Measurements from ENCODE around the gene OSBPL8.

DNA sequence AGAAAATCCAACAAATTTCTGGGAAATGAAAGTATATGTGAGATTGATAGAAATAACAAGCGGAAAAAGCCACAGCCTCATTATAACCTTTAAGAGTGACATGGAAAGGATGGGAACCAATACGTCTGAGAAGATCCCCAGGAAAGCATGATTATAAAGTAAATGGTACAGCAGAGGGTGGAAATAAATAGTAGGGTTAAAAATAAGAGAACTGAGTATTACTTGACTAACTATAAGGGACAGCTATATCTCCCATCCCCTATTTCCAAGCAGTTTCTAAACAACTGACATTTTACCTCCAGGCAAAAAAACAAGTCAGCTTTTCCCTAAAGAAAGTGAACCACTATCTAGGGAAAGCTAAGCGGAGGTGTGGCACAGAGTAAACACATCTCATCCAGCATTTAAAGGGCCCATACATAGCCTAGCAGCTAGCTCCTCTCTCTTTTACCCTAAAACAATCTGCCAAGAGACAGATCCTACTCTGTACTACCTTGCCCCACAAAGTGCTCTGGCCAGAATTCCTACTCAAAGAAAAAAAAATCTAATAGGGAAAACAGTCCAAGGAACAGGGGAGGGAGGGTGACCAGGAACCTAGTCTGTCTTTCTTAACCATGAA lies 11.2 kb downstream of the OSBPL8 start:
- TF ChIP-seq, protein P1, sequence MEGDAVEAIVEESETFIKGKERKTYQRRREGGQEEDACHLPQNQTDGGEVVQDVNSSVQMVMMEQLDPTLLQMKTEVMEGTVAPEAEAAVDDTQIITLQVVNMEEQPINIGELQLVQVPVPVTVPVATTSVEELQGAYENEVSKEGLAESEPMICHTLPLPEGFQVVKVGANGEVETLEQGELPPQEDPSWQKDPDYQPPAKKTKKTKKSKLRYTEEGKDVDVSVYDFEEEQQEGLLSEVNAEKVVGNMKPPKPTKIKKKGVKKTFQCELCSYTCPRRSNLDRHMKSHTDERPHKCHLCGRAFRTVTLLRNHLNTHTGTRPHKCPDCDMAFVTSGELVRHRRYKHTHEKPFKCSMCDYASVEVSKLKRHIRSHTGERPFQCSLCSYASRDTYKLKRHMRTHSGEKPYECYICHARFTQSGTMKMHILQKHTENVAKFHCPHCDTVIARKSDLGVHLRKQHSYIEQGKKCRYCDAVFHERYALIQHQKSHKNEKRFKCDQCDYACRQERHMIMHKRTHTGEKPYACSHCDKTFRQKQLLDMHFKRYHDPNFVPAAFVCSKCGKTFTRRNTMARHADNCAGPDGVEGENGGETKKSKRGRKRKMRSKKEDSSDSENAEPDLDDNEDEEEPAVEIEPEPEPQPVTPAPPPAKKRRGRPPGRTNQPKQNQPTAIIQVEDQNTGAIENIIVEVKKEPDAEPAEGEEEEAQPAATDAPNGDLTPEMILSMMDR (IDR thresholded peaks at IDR 0.05 in 4 of 5, conservative IDR thresholded peaks at IDR 0.05 in 1 of 5) = no peak
- no peak for TF ChIP-seq POLR2A (IDR thresholded peaks at IDR 0.05)
